ENCODE measurements around the gene C2CD2. TPM values are rescaled to one million over a fixed set of nuclear protein-coding genes. Genes with fewer than 3 reads are reported as not detected.

Gene C2CD2
- total and polyA plus RNA-seq, 2 experiments from 2014 or later, result 4.5 to 16.2 TPM

DNA sequence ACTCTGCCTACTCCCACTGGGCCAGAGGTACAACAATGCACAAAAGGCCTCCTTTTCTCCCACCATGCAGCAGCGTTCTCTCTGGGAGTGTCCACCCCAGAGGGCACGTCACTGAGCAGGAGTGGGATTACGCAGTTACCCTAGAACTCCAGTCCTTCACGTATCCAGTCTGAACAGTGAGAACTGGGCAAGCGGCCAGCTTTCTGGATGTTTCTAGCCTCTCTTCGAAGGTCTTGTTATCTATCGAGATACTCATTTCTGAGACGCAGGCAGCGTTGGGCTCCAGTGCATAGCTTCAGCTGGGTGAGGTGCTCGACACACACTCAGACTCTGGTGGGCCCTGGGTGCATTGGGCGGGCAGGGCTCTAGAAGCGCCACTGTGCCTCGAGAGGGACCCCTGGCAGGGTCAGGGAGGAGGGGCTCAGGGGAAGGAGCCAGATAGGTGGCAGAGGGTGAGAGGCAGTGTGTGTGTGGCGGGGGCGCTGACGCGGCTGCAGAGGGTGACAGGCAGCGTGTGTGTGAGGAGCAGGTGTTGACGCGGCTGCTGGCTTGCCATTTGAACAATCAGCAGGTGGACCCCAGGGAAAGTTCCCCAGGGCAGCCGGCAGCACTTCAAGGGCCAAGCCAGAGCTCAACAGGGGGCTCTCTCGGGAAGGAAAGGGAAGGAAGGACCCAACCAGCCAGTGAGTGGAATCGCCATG lies 102.6 kb downstream of the C2CD2 start:
- TF ChIP-seq EZH2 (IDR thresholded peaks at IDR 0.05; ENCODE audit: low read depth, unreplicated experiment) (no peak), EZH2phosphoT487 (IDR thresholded peaks at IDR 0.05; ENCODE audit: unreplicated experiment) (no peak), JUNB (IDR thresholded peaks at IDR 0.05; ENCODE audit: unreplicated experiment) (no peak), ZNF331 (CRISPR knock-in tag; IDR thresholded peaks at IDR 0.05; ENCODE audit: low read depth) (no peak), ZNF462 (CRISPR knock-in tag; IDR thresholded peaks at IDR 0.05) (no peak), ZNF114 (CRISPR knock-in tag; IDR thresholded peaks at IDR 0.05) (no peak), POLR2AphosphoS5 (IDR thresholded peaks at IDR 0.05; ENCODE audit: low read depth) (no peak), ETS1 (IDR thresholded peaks at IDR 0.05) (no peak), NANOG (IDR thresholded peaks at IDR 0.05; ENCODE audit: borderline replicate concordance) (no peak)
- Histone ChIP-seq H3K27ac (ENCODE audit: low read depth) (no peak overlapping the region), H3K36me3 (ENCODE audit: insufficient read depth) (no peaks in the 10 kb centered on the region), H2AFZ (no peak overlapping the region), H3K9me2 (ENCODE audit: insufficient read depth) (no peaks in the 10 kb centered on the region), H3K4me2 (no peak overlapping the region), H3F3A (replicated peaks; ENCODE audit: low read depth) (no peaks in the 10 kb centered on the region), H4K20me1 (replicated peaks; ENCODE audit: insufficient read depth) (peaks cover 2% of the 10 kb centered on the region; the same call in 1 of the 2 replicates), H3K4me1 (ENCODE audit: insufficient read depth) (no peaks in the 10 kb centered on the region), H3K79me2 (replicated peaks; ENCODE audit: insufficient read depth) (no peaks in the 10 kb centered on the region), H3K4me3 (no peak overlapping the region), H3K27me3 (ENCODE audit: insufficient read depth) (no peaks in the 10 kb centered on the region)
- Mint-ChIP-seq H3K4me1 (no peaks in the 10 kb centered on the region; the same call in 2 of the 3 replicates), H3K4me3 (no peak overlapping the region), H3K27ac (no peak overlapping the region), H3K9me3 (no peaks in the 10 kb centered on the region), H3K36me3 (ENCODE audit: low read depth) (peaks cover 19% of the 10 kb centered on the region), H3K27me3 (ENCODE audit: insufficient read depth, low read depth, poor library complexity) (peaks cover 3% of the 10 kb centered on the region)
- no peak for DNase-seq (ENCODE audit: low spot score)
- ATAC-seq, result no peak
